Astrocyte (in vitro differentiated cells and primary cell): ENCODE data around the gene EDRF1.

Experiments
- CTCF ChIP-seq: IDR thresholded peaks from 2 replicates; pipeline ENCODE4 v1.5.1; 2011; ENCODE audit warnings: low read depth, mild to moderate bottlenecking, inconsistent platforms, low read length, moderate library complexity; ENCODE audit not compliant: insufficient read depth
- EZH2 ChIP-seq: IDR thresholded peaks from 2 replicates; pipeline ENCODE4 v1.6.1; 2012; ENCODE audit warnings: mild to moderate bottlenecking, low read length, inconsistent platforms; ENCODE audit not compliant: insufficient read depth

- no peak for TF ChIP-seq CTCF
- TF ChIP-seq EZH2, result no peak
Measured at GRCh38 chr10:125783408-125783807, 63.9 kb downstream of the EDRF1 start.
